ENCODE results near the gene CMIP. TPM values are rescaled to one million over a fixed set of nuclear protein-coding genes. Genes with fewer than 3 reads are reported as not detected.

Gene CMIP
- total RNA-seq, 1 donor from 2014 or later = 40.0 TPM

DNA sequence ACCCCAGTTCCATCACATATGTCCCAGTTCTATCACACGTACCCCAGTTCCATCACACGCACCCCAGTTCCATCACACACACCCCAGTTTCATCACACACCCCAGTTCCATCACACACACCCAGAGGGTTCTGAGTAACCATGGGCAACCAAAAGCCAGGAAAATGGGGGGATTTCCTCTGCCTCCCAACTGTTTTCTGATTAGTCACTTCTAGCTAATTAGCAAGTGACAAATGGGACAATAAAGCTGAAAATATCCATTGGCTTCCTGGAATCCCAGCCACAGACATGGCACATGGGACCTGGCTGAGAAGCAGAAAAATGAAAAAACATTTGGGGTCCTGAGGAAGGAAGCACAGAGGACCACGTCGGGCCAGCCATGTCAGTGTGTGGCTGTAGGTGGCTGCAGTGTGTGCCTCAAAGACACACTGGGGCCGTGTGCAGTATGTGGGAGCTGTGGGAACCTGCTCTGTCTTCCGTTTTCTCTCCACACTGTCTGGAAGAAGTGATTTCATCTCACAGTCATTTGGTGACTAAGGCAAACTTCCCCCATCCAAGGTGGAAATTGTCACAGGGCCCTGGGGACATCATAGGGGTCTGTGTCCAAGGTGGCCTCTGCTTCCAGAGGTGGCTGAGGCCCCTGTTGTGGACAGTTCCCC lies 106.7 kb downstream of the CMIP start:
- H3K4me3 Mint-ChIP-seq = peak overlapping the region; percentile 10
- intact Hi-C loops (cut with micrococcal nuclease) = no loop called here
- no peaks in the 10 kb centered on the region for H3K27me3 Mint-ChIP-seq
- no peaks in the 10 kb centered on the region for H3K9me3 Mint-ChIP-seq
- H3K36me3 Mint-ChIP-seq (ENCODE audit: low read depth) = peaks cover 2% of the 10 kb centered on the region
- peaks cover 24% of the 10 kb centered on the region for H3K4me1 Mint-ChIP-seq
- peak overlapping the region; percentile 81 for H3K27ac Mint-ChIP-seq
- DNase-seq = peak; percentile 58

DNA sequence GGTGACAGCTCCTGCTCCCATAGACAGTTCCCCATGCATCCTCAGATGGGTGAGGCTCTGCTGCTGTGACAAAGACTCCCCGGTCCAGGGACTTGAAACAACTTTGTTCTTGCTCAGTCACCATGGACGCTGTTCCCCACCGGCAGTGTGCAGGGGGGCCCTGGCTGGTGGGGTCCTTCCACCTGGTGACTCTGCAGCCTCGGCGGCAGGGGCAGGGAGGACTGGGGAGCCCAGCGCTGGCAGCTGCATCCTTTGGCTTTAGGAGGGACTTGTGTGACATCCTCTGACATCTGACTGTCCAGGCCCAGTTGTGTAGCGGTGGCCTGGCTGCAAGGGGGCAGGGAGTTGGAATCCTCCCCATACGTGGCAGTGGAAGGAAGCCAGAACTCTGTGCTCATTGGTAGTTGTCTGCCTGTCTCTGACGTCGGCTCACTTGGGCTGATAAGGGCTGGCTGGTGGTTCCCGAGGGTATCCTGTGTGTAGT lies 107.3 kb downstream of the CMIP start:
- no peak for DNase-seq
- Mint-ChIP-seq H3K4me3 (no peak overlapping the region), H3K9me3 (no peaks in the 10 kb centered on the region), H3K4me1 (peaks cover 25% of the 10 kb centered on the region), H3K36me3 (ENCODE audit: low read depth) (peaks cover 2% of the 10 kb centered on the region), H3K27me3 (no peaks in the 10 kb centered on the region), H3K27ac (peak overlapping the region; percentile 69)
- intact Hi-C loops (cut with micrococcal nuclease) = no loop called here

DNA sequence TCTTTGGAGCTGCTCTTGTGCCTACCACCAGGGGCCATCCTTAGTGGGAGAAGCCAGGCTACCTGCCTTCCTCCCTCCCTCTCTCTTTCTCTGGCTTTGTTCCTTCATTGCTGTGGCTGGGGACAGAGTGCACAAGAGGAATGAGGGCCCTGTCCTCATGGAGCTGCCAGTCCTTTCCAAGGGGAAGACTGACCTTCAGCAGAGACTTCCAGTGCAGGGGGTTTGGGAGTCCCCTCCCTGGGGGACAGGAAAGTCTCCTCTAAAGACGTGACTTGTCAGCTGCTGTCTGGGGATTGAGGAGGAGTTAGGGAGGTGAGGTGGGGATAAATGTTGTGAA lies 108.1 kb downstream of the CMIP start:
- Mint-ChIP-seq H3K4me1 (peaks cover 22% of the 10 kb centered on the region), H3K9me3 (no peaks in the 10 kb centered on the region), H3K27ac (peak overlapping the region; percentile 59), H3K36me3 (ENCODE audit: low read depth) (peaks cover 2% of the 10 kb centered on the region), H3K4me3 (no peak overlapping the region), H3K27me3 (no peaks in the 10 kb centered on the region)
- intact Hi-C loops (cut with micrococcal nuclease) = no loop called here
- DNase-seq = no peak

DNA sequence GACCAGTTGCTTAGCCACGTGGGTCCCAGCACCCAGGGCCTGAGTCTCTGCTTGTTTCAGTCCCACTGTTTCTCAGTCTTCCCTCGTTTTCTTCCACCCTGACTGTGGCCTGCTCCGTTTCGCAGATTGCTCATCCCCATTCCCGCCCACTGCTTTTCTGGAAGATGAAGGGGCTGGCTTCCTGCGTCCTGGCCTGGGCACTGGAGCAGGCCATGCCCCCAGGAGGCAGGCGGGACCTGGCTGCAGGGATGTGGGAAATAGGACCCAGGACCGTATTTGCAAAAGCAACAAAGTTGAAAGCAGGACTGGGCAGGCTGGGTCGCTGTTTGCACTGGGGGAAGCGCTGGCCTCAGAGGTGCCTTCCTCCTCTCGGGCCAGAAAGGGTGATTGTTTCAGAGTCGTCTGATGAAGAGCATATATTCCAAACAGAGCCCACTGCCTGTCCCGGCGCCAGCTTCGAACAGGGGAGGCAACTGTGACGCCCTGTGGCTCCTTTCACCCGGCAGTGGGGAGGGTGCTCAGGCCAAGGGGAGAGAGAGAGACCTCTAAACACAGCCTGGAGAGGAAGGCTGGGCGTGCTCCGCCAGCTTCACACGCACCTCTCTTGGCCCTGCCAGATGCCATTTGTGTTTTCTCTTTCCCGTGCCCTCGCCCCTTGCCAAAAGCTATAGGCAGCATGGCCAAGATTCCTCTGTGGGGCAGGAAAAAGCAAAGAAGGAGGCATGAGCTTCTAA lies 108.6 kb downstream of the CMIP start:
- H3K4me1 Mint-ChIP-seq = peaks cover 24% of the 10 kb centered on the region
- no peaks in the 10 kb centered on the region for H3K9me3 Mint-ChIP-seq
- H3K36me3 Mint-ChIP-seq (ENCODE audit: low read depth) = peaks cover 2% of the 10 kb centered on the region
- no peak overlapping the region for H3K4me3 Mint-ChIP-seq
- DNase-seq = no peak
- H3K27me3 Mint-ChIP-seq = no peaks in the 10 kb centered on the region
- intact Hi-C loops (cut with micrococcal nuclease) = no loop called here
- H3K27ac Mint-ChIP-seq = no peak overlapping the region

DNA sequence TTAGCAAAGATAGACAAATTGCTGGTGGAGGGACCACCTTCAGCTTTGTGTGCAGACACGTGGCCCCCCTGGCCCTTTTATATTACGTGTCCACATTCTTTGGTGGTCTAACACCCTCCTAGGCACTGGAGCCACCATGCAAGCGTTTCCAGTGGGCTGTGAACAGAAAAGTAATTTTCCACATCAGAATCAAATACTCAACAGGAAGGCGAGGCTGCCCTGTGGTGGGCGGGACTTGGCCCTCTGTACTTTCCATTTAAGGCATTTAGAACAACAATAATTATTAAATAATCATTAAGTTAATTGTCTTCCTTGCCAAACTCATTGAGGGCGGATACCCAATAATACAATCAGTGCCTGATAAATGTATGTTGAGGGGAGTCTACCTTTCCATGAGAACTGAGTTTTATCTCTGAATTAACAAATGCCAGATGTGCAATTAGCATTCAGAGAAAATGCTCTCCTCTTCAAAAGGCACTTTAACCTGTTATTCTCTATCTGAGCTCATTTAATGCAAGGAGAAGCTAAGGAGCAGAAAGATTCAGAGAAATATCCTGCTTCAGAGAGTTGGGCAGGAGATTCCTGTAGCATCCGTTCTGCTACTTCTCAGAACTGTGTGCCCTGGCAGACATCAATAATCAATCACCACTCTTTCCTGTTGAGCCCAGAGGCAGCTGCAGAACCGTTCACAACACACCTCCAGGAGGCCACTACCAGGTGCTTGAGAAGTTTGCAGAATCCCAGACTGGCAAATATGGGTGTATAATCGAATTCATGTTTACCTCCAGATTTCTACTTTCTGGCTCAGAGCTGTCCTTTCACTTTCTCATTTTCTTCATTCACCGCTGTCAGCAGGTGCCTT lies 109.4 kb downstream of the CMIP start:
- Mint-ChIP-seq H3K27me3 (no peaks in the 10 kb centered on the region), H3K4me3 (no peak overlapping the region), H3K4me1 (peaks cover 21% of the 10 kb centered on the region), H3K36me3 (ENCODE audit: low read depth) (peaks cover 2% of the 10 kb centered on the region), H3K9me3 (no peaks in the 10 kb centered on the region), H3K27ac (peak overlapping the region; percentile 53)
- intact Hi-C loops (cut with micrococcal nuclease) = no loop called here
- DNase-seq = peak; percentile 63

DNA sequence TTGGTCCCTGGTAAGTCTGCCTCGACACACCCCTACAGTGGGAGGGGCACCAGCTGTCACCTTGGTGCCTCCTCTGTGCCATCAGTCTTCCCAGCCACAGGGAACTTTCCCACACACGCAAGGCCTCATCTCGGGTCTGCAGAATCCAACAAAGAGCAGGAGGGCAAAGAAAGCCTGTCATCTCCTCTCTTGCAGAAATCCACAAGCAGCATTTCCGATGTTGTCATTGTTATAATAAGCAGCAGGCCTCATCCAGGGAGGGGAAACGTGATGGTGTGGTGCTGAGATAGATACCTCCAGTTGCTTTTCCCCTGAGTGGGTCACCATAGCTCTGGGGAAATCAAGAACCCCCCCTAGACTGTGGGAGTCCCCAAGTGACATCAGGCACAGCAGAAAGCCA lies 110.4 kb downstream of the CMIP start:
- H3K9me3 Mint-ChIP-seq = no peaks in the 10 kb centered on the region

DNA sequence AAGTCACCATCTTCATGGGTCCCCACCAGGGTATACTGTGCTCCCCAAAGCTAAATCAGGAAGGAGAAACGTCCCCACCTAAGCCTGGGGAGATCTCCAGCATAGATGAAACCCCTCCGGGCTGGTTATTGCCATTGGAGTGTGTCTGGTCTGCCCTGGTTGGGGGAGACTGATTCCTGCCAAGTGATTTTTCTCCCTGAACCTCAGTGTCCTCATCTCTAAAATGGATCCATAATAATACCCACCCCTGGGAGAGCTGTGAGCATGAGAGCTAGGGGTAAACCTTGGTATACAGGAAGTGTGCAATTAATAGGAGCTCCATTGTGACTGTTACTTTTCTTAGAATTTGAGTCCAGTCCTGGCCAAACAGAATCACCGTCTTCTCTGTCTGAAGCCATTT lies 111.1 kb downstream of the CMIP start:
- intact Hi-C loops (cut with micrococcal nuclease) = no loop called here
- Mint-ChIP-seq H3K4me1 (peaks cover 20% of the 10 kb centered on the region), H3K9me3 (no peaks in the 10 kb centered on the region), H3K27me3 (no peaks in the 10 kb centered on the region), H3K4me3 (no peak overlapping the region), H3K36me3 (ENCODE audit: low read depth) (peaks cover 2% of the 10 kb centered on the region), H3K27ac (no peak overlapping the region)
- no peak for DNase-seq

More for the DNA sequence above, 110.4 kb downstream of the CMIP start:
- peaks cover 2% of the 10 kb centered on the region for H3K36me3 Mint-ChIP-seq (ENCODE audit: low read depth)
- intact Hi-C loops (cut with micrococcal nuclease) = no loop called here
- H3K27me3 Mint-ChIP-seq = no peaks in the 10 kb centered on the region
- no peak for DNase-seq
- H3K27ac Mint-ChIP-seq = no peak overlapping the region
- H3K4me3 Mint-ChIP-seq = no peak overlapping the region
- H3K4me1 Mint-ChIP-seq = peaks cover 21% of the 10 kb centered on the region

DNA sequence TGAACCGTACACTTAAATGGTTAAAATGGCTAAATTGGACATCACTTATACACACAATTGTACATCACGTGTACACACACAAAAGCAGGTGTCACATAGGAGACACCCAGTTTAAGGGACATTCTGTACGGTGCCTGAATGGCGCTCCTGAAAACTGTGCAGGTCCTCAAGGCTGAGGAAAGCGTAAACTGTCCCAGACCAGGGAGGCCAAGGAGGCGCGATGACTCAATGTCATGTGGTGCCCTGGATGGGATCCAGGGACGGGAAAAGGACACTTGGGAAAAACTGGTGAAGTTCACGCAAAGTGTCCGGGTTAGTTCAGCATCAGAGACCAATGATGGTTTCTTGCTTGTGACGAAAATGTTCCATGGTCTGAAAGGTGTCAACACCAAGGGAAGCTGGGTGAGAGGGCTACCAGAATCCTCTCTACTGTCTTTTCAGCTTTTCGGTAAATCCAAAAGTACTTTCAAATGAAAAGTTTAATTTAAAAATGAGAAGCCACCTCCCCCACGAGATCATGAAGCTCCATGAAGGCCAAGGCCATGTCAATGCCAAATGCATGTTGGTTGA lies 112.2 kb downstream of the CMIP start:
- Mint-ChIP-seq H3K27ac (no peak overlapping the region), H3K4me3 (no peak overlapping the region), H3K27me3 (no peaks in the 10 kb centered on the region), H3K9me3 (no peaks in the 10 kb centered on the region), H3K4me1 (peaks cover 13% of the 10 kb centered on the region), H3K36me3 (ENCODE audit: low read depth) (no peaks in the 10 kb centered on the region)
- DNase-seq = no peak
- intact Hi-C loops (cut with micrococcal nuclease) = no loop called here

DNA sequence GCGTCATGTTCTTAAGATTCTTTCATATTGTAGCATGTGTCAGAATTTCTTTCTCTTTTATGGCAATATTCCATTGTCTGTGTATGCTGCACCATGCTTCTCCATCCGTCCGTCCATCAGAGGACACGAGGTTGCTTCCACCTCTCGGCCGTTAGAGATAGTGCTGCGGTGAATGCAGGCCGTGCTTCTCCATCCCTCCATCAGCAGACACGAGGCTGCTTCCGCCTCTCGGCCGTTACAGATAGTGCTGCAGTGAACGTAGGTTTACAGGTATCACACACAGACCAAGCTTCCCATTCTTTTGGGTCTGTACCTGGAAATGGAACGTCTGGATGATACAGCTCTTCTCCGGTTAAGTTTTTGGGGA lies 113.5 kb downstream of the CMIP start:
- Mint-ChIP-seq H3K36me3 (ENCODE audit: low read depth) (no peaks in the 10 kb centered on the region), H3K27ac (no peak overlapping the region), H3K4me3 (no peak overlapping the region), H3K9me3 (no peaks in the 10 kb centered on the region), H3K4me1 (peaks cover 12% of the 10 kb centered on the region), H3K27me3 (no peaks in the 10 kb centered on the region)
- intact Hi-C loops (cut with micrococcal nuclease) = no loop called here
- DNase-seq = no peak

DNA sequence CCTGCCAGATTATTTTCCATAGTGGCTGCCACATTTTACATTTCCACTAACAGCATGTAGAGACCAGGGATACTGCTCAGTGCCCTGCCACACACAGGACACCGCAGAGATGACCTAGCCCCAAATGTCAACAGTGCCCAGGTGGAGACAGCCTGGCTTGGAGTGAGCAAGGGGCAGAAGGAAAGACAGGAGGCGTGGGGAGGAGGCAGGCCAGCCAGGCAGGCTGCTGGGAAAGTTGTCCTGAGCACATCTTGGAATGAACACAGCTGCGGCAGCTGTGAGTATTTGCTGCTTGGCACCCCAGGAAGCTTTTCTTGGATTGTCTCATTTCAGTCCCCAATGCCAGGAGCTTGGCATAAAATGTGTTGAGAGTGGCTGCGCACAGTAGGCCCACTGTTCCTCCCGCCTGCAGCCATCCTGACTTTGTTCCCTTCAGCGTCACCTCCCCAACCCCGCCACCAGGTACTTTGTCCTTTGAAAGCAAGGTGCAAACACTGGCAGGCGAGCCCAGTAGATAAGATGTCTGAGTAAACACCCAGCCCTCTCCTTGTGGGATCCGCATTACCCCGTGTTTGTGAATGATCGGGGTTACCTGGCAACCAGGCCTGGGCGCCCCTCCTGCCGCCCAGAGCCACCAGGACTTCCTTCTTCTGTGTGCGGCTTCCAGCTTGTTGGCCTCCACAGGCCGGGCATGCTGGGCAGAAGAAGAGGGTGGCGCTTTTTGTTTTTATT lies 114.0 kb downstream of the CMIP start:
- H3K4me1 Mint-ChIP-seq = peaks cover 11% of the 10 kb centered on the region
- no peaks in the 10 kb centered on the region for H3K36me3 Mint-ChIP-seq (ENCODE audit: low read depth)
- DNase-seq = no peak
- intact Hi-C loops (cut with micrococcal nuclease) = no loop called here
- H3K27ac Mint-ChIP-seq = no peak overlapping the region
- H3K27me3 Mint-ChIP-seq = no peaks in the 10 kb centered on the region
- no peaks in the 10 kb centered on the region for H3K9me3 Mint-ChIP-seq
- no peak overlapping the region for H3K4me3 Mint-ChIP-seq

DNA sequence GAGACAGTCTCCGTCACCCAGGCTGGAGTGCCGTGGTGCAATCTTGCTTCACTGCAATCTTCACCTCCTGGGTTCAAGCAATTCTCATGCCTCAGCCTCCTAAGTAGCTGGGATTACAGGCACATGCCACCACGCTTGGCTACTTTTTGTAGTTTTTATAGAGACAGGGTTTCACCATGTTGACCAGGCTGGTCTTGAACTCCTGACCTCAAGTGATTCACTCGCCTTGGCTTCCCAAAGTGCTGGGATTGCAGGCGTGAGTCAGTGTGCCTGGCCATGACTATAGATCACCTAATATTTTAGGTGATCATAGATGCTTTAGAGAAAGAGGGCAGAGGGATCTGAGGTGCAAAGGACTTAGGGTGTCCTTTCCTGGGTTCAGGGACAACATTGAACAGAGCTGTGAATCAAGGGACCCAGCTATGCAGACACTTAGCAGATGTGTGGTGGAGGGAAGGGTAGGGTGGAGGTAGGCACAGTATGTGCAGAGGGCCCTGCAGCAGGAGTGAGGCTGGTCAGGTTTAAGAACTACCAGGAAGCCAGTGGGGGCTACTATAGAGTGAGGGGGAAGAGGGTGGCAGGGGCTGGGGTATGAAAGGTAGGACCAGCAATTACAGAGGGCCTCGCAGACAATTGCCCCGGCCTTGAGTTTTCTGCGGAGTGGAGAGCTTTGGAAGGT lies 116.5 kb downstream of the CMIP start:
- Mint-ChIP-seq H3K27me3 (no peaks in the 10 kb centered on the region), H3K4me1 (peaks cover 3% of the 10 kb centered on the region), H3K9me3 (no peaks in the 10 kb centered on the region), H3K36me3 (ENCODE audit: low read depth) (no peaks in the 10 kb centered on the region), H3K4me3 (no peak overlapping the region), H3K27ac (no peak overlapping the region)
- DNase-seq = no peak
- intact Hi-C loops (cut with micrococcal nuclease) = no loop called here

DNA sequence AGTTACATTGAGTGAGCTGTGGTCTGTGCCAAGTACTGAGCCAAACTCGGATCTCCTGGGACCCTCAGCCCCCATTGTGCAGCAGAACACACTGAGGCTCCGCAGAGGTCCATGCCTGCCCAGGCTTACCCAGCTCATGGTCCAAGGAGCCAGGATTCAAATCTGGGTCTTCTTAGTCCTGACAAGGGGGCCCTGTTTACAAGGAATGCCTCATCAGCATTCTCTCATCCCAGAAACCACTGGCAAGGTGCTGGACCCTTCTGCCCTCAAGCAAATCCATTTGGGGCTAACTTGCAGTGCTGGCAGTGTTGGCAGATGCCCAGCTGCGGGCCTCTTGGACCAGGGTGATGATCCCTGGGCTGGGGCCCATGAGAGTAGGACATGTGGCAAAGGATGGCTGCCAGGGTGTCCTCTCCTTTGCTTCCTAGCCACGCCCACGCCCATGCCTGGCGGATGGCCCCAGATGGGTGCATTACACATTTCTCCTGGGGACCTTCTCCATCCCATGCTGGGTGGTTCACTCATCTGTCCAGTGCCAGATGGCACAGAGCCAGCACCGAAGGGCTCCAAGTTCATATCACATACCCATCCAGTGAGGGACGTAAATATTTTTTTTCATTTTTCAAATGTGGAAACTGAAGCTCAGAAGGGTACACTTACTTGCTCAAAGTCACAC lies 117.7 kb downstream of the CMIP start:
- H3K27ac Mint-ChIP-seq = no peak overlapping the region
- H3K4me3 Mint-ChIP-seq = no peak overlapping the region
- DNase-seq = no peak
- H3K4me1 Mint-ChIP-seq = peaks cover 1% of the 10 kb centered on the region
- peaks cover 4% of the 10 kb centered on the region for H3K36me3 Mint-ChIP-seq (ENCODE audit: low read depth)
- H3K9me3 Mint-ChIP-seq = peaks cover 4% of the 10 kb centered on the region
- H3K27me3 Mint-ChIP-seq = no peaks in the 10 kb centered on the region
- intact Hi-C loops (cut with micrococcal nuclease) = no loop called here
